Neural progenitor cell (in vitro differentiated cells): ENCODE measurements around the gene TGFBR3.

Source experiments
- EZH2phosphoT487 ChIP-seq: fragments of 200-600 bp; sonication (generic); IDR thresholded peaks from 2 replicates; pipeline ENCODE4 v1.6.1; 2017; ENCODE audit warnings: antibody characterized with exemption
- TF ChIP-seq, protein P1 (sequence below): fragments of 200-600 bp; sonication (generic); IDR thresholded peaks from 2 replicates; pipeline ENCODE4 v1.5.1; 2017; ENCODE audit warnings: antibody characterized with exemption, mild to moderate bottlenecking

DNA sequence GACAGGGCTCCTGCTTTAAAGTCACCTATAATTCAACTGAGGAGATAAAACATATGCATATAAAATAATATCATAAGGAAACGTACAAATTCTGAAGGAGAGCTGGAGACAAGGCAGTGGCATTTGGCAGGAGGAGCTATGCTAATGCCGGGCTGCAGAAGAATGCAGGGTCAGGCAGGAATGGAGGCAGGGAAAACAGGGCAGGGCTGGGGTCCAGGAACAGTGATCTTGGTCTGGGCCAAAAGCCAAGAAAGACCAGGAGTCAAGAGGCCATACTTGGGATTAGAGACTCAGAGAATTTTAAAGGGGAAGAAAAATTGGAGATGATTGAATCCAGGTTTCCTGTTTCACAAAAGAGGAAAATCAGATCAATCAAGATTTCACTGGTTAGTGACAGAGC lies 43.3 kb upstream of the TGFBR3 start:
- TF ChIP-seq, protein P1, sequence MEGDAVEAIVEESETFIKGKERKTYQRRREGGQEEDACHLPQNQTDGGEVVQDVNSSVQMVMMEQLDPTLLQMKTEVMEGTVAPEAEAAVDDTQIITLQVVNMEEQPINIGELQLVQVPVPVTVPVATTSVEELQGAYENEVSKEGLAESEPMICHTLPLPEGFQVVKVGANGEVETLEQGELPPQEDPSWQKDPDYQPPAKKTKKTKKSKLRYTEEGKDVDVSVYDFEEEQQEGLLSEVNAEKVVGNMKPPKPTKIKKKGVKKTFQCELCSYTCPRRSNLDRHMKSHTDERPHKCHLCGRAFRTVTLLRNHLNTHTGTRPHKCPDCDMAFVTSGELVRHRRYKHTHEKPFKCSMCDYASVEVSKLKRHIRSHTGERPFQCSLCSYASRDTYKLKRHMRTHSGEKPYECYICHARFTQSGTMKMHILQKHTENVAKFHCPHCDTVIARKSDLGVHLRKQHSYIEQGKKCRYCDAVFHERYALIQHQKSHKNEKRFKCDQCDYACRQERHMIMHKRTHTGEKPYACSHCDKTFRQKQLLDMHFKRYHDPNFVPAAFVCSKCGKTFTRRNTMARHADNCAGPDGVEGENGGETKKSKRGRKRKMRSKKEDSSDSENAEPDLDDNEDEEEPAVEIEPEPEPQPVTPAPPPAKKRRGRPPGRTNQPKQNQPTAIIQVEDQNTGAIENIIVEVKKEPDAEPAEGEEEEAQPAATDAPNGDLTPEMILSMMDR, result no peak
- TF ChIP-seq EZH2phosphoT487, result no peak
